Right ventricle myocardium inferior (tissue), 1 donor: ENCODE measurements around the gene CDKN2AIPNL. TPM values are rescaled to one million over a fixed set of nuclear protein-coding genes. Genes with fewer than 3 reads are reported as not detected.
"Not testable (repeated sequence)": the region's sequence is repeated elsewhere in the genome, so short reads cannot be mapped to it uniquely, and the experiment has no call there.

ENCODE experiments used
- ATAC-seq: fragments of 200-7000 bp; cut with Tn5 transposase; one replicate; pipeline ENCODE4 v1.9.1; 2020; ENCODE audit warnings: mild to moderate bottlenecking, moderate library complexity
- DNase-seq: peaks from one replicate; pipeline ENCODE4 v3.0.0; 2021; ENCODE audit errors: missing footprints
- intact Hi-C: fragments of 100-400 bp; cut with DNase I; formaldehyde crosslinking; loops from one replicate; pipeline ENCODE4 v1.11.0; 2022
- total RNA-seq: library from RNA; stranded (reverse); fragmentation: NEBNext Ultra II Directional; extraction: Animal tissue kit (Norgen Biotek cat#: 25700); gene quantifications from one replicate; pipeline ENCODE4 v1.2.1, GENCODE V29; 2021
- donor health status: DM: no; HTN: yes; CAD: no; lungs with severe emphysema.

Gene CDKN2AIPNL
- total RNA-seq, 1 donor from 2014 or later = 45.7 TPM

GRCh38 chr5:134413046-134413445, 1.4 kb upstream of the CDKN2AIPNL start:
- DNase-seq = no peak
- intact Hi-C loops = loop anchor here (2.0 to 5.0 kb wide), 2 partner anchors 54 to 164 kb away; no protein-coding TSS in a partner anchor
- no peak for ATAC-seq

- intact Hi-C loops = loop anchor here (1.0 to 5.0 kb wide), 3 partner anchors 28 to 166 kb away; no protein-coding TSS in a partner anchor
- ATAC-seq (no peak), DNase-seq (no peak)
Observed at GRCh38 chr5:134411228-134411545, 494 bp downstream of the CDKN2AIPNL start.

- no peak for DNase-seq
- intact Hi-C loops = loop anchor here (1.0 to 5.0 kb wide), 3 partner anchors 28 to 166 kb away; no protein-coding TSS in a partner anchor
- no peak for ATAC-seq
Observed at GRCh38 chr5:134410822-134411221, 859 bp downstream of the CDKN2AIPNL start.

- intact Hi-C loops = no loop called here
- no peak for ATAC-seq
Observed at GRCh38 chr5:134409321-134409720, 2.4 kb downstream of the CDKN2AIPNL start.

GRCh38 chr5:134406390-134406789, 5.3 kb downstream of the CDKN2AIPNL start:
- no peak for ATAC-seq
- DNase-seq = no peak
- intact Hi-C loops = no loop called here

More at GRCh38 chr5:134409321-134409720, 2.4 kb downstream of the CDKN2AIPNL start:
- no peak for DNase-seq

GRCh38 chr5:134403951-134404350, 7.7 kb downstream of the CDKN2AIPNL start:
- DNase-seq (no peak), ATAC-seq (no peak)
- intact Hi-C loops = no loop called here

GRCh38 chr5:134398609-134399155, 13.0 kb downstream of the CDKN2AIPNL start:
- ATAC-seq = peak; percentile 53
- DNase-seq = no peak
- intact Hi-C loops = no loop called here

- DNase-seq (no peak), ATAC-seq (no peak)
- intact Hi-C loops = no loop called here
Observed at GRCh38 chr5:134397196-134397595, 14.5 kb downstream of the CDKN2AIPNL start.

GRCh38 chr5:134396274-134396673, 15.4 kb downstream of the CDKN2AIPNL start:
- intact Hi-C loops = no loop called here
- DNase-seq = no peak
- no peak for ATAC-seq

- ATAC-seq (no peak), DNase-seq (no peak)
- intact Hi-C loops = no loop called here
Observed at GRCh38 chr5:134394932-134395331, 16.7 kb downstream of the CDKN2AIPNL start.

- no peak for ATAC-seq
- no peak for DNase-seq
- intact Hi-C loops = no loop called here
Observed at GRCh38 chr5:134392301-134392700, 19.4 kb downstream of the CDKN2AIPNL start.

GRCh38 chr5:134387443-134387842, 24.2 kb downstream of the CDKN2AIPNL start:
- DNase-seq (no peak), ATAC-seq (no peak)
- intact Hi-C loops = no loop called here

- ATAC-seq (no peak), DNase-seq (no peak)
- intact Hi-C loops = no loop called here
Observed at GRCh38 chr5:134383980-134384697, 27.5 kb downstream of the CDKN2AIPNL start.

GRCh38 chr5:134382204-134382603, 29.5 kb downstream of the CDKN2AIPNL start:
- ATAC-seq, intact Hi-C loops, DNase-seq: not testable (repeated sequence)

- ATAC-seq (no peak), DNase-seq (no peak)
- intact Hi-C loops = no loop called here
Observed at GRCh38 chr5:134380346-134380745, 31.3 kb downstream of the CDKN2AIPNL start.

GRCh38 chr5:134374232-134374631, 37.4 kb downstream of the CDKN2AIPNL start:
- ATAC-seq (no peak), DNase-seq (no peak)
- intact Hi-C loops = loop anchor here (5.0 kb wide), 1 partner anchor 198 kb away; no protein-coding TSS in a partner anchor

- DNase-seq, ATAC-seq: not testable (repeated sequence)
- intact Hi-C loops = loop anchor here (2.0 to 5.0 kb wide), 2 partner anchors 93 to 199 kb away; no protein-coding TSS in a partner anchor
Observed at GRCh38 chr5:134373633-134374032, 38.0 kb downstream of the CDKN2AIPNL start.

GRCh38 chr5:134371834-134372340, 39.8 kb downstream of the CDKN2AIPNL start:
- intact Hi-C loops = loop anchor here (2.0 to 5.0 kb wide), 3 partner anchors 95 to 200 kb away; no protein-coding TSS in a partner anchor
- peak; percentile 80 for DNase-seq
- ATAC-seq = peak; percentile 39

GRCh38 chr5:134370871-134371833, 40.5 kb downstream of the CDKN2AIPNL start, which contains the start of gene UBE2B:
UBE2B (plus strand) TSS chr5:134371569; CDS start chr5:134371596, 27 bp downstream.
- DNase-seq (peak; percentile 98), ATAC-seq (peak; percentile 94)
- intact Hi-C loops = loop anchor here (2.0 to 5.0 kb wide), 2 partner anchors 156 to 201 kb away; no protein-coding TSS in a partner anchor
